Renal pelvis (tissue), 4 donors: ENCODE data around the gene GDF7. TPM values are rescaled to one million over a fixed set of nuclear protein-coding genes. Genes with fewer than 3 reads are reported as not detected.

Experiments used
- DNase-seq: peaks from one replicate; pipeline ENCODE4 v3.0.0-alpha.2; 2013
- polyA plus RNA-seq, 3 donors: library from polyadenylated mRNA; unstranded; fragments of 120-200 nt; gene quantifications; one replicate each; pipeline ENCODE4 v1.2.1, GENCODE V29; 2013; ENCODE audit not compliant: insufficient read length in 3 of 3

GDF7 gene
- polyA plus RNA-seq, 3 donors = 2.7 to 4.7 (median 4.1) TPM

DNA sequence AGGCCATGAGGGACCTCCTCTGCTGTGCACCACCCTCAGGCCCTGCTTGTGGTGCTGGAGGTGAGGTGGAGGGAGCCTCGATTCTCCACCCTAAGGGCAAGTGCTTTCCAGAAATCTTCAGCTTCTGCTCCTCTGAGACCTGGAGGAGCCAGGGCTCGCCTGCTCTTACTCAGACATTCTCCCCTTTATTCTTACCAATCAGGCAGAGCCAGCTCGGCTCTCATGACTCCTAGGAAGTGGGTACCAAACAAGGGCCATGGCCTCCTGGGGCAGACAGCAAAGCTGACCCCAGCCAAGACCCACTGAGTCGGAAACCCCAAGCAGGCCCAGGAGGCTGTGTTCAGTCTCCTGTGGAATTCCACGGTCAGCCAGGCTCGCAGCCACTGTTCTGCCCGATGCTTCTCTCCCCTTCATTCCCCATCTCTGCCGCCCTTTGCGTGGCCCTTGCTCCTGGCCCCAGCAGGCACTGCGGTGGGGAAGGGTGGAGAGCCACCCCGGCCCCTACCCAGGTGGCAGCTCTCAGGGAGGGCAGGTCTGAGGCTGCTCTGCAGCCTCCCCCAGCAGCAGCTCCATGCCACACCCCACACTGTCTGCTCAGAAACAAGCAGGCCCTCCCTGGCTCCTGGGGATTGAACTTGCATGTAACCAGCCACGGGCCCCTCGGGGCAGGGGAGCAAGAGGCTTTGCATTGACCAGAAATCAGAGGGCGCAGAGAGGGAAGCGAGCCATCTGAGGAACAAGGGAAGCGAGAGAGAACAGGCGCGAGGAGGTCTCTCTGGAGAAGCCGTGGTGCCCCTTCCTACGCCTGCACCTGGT is 40.0 kb upstream of the GDF7 start:
- DNase-seq = no peak

DNA sequence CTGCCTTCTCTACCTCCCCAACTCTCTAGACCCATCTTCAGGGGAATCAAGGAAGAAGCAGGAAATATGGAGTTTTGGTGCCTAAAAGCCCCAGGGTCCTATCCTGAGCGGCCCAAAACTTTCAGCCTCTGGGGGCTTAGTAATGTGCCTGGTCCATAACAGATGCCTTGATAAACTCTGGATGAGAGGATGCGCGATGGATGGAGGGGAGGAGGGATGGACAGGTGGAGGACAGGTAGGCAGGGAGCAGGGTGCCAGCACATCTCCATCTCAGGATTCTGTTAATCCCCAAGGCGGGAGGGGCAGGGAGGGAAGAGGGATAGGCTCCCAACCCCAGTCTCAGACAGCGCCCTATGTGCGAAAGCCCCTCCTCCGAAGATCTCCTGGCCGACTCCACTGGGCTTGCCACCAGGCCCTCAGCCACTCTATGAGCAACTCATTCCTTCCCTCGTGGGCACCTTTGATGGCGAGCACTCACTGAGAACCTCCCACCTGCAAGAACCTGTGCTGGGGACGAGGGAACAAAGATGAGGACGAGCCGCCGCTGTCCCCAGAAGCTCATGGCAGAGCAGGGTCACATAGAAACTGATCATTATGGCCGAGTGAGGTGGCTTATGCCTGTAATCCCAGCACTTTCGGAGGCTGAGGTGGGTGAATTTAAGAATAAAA is 39.1 kb upstream of the GDF7 start:
- no peak for DNase-seq

DNA sequence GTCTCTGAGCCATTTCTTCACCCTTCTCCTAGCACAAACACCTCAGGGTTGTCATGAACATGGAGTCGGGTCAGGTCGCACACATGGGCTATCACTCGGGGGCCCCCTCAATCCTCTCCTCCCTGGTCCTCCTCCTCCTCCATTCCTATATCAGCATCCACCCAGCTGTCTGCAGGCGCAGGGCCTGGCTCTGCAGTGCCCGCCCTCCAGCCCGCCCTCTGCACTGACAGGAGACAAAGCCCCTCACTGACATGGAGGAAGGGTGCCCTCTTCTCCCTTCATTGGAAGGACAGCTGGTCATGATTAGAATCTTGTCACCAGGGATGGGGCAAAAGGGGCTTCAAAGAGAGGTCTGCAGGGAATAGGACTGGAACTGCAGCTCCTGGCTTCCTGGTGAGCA is 37.8 kb upstream of the GDF7 start:
- DNase-seq = no peak

DNA sequence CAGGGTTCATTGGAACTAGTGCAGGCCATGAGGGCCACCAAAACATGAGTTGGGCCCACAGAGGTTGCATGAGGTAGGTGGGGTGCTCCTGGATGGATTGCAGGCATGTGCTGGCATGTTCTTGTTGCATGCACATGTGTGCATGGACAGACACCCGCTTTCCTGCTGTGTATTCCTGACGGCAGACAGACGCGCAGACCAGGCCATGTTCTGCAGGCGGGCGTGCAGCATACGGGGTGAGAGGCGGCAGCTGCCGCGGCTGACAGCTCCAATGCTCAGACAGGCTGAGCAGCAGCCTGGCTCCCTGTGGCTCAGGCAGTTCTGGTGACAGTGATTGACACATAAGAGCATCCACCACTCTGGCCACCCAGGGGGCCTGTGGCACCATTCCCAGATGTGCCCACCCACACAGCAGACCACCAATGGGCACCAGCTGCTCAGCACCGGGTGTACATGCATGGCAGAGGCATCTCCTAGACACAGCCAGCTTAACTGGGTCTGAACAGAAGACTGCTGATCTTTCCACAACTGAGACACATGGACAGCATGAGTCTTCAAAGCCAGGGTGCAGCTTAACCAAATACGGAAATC is 37.3 kb upstream of the GDF7 start:
- DNase-seq = no peak

GRCh38 chr2:20630967-20631366 is 36.0 kb upstream of the GDF7 start:
- no peak for DNase-seq

GRCh38 chr2:20631617-20632307 is 35.2 kb upstream of the GDF7 start:
- DNase-seq = no peak

DNA sequence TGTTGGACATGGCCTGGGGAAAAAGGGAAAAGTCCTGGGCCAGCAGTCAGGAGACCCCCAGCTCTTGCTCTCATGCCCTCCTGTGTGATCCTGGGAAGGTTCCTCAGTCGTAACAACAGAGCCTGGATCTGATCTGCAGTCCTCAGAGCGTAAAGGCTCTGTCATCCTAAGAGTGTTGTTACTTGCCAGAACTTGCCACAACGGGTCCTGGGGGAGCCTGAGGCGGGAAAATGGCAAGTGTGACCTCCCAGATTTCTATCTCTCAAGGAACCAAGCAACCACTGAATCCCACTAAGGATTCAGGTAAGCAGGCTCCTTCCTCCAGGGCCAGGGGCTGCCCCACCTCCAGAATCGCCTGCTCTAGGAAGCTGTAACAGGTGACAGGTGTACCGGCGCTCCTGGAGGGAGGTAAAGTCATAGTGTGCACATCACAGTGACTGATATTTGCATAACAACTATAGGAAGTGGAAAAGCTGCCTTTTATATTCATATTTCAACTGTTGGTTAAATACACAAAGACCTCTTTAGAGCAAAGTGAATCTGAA is 34.4 kb upstream of the GDF7 start:
- no peak for DNase-seq

DNA sequence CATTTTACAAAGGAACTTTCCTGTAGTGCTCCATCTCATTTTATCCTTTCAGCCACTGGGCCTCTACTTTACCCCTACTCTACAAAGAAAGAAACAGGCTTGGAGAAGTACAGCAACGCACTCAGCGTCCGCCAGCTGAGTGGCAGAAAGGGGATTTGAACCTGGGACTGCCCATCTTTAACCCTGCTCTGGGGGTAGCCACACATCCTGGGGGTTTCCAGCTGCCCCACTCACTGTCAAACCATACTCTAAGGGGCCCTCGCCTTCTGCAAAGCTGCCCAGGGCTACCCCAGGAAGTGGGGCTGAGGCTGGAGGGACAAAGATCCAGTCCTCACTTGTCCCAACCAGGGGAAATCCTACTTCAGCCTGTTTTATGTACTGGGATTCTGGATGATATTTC is 33.9 kb upstream of the GDF7 start:
- no peak for DNase-seq

GRCh38 chr2:20633794-20634506 is 33.0 kb upstream of the GDF7 start:
- no peak for DNase-seq

DNA sequence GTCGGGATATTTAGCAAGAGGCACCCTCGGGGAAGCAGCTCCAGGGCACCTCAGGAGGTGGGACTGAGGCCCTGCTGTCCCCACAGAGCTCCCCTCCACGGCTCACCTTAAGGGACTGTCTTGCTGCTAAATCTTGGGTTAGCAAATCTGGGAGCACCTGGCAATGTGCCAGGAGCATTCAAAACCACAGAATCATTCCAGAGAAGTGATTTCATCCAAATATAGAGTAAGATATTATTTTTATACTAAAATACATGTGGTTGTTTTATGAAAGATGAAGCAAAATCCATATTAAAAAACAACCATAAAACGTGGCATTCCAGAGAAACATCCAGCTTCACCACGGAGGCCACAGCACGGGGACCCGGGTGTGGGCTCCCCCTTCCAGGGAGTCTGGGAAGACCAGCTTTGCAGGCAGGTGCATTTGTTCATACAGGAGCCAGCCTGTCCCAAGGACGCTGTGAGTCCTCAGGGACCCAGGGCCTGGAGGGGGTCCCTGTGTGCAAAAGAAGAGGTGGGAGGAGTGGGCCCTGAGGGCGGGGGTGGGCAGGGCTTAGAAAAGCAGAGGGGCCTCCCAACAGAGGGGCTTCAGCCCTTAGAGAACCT is 32.3 kb upstream of the GDF7 start:
- no peak for DNase-seq

DNA sequence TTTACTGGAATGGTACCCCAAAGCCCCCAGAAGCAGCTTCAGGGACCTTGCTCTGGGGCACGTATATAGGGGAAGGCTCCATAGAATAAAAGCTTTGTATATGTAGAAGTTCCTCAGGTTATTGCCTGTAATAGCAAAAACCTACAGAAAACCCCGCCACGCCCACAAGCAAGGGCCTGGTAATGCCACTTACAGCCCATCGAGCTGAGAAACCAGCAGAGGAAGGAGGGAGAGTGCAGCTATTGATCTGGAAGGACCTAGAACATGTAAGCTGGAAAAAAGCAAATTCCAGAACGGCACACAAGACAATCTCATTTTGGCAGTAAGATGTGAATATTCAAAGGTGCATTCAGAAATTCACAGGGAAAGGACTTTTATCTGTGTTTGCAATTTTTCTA is 31.8 kb upstream of the GDF7 start:
- no peak for DNase-seq

DNA sequence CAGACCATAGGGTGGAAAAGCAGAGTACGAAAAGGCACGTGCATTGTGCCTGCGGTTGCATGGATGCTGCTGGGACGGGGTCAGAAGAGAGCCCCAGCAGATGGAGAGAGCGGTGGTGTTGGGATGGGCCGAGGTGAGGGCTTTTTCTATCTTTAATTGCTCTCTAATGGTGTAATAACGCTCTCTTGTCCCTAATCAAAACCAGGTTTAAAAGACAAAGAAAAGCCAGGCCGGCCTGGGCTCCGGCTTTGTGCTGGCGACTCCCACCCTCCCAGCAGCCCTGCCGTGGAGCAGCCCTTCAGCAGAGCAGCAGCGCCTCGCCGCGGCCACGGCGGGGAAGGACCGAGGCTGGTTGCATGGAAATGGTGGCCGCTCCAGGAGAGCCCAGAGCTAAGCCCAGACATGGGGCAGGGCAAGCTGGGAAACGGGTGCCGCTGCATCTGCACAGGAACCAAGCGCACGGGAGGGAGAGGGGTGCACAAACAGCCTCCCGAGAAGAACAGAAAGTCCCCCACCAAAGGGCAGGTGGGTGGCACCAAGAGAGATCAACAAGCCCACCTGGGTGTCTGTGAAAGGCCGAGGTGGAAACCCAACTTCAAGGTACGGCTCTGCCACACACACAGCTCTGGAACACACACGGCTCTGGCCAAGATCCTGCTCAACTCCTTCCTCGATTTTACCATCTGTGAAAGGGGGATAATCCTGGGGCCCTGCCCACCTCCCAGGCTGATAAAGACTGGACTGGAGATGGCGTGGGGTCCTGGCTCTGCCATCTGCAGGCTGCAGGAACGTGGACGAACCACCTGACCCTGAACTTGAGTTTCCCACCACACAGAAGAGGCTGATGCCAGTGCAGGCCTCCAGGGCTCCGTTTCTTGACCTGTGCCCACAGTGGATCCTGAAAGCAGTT is 31.0 kb upstream of the GDF7 start:
- peak; percentile 77 for DNase-seq

DNA sequence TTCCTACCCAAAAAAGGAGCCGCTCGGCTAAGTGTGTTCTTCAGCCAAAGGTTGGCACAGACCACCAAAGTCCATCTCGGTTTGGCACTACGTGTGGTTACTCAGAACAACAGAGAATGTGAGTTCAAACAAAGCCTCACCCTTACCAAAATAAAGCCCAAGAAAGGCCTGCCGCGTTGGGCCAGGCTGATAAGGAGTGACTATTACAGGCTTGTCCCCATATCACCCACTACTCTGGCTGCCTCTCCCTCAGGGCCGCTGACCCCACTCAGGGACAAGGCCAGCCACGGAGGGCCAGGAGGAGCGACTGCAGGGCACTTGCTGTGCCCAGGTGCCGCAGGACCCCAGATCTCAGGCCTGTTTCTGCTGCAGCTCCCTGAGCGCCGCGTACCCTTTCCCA is 29.8 kb upstream of the GDF7 start:
- no peak for DNase-seq

- no peak for DNase-seq
These were observed 28.9 kb upstream of the GDF7 start for GRCh38 chr2:20638014-20638413.

DNA sequence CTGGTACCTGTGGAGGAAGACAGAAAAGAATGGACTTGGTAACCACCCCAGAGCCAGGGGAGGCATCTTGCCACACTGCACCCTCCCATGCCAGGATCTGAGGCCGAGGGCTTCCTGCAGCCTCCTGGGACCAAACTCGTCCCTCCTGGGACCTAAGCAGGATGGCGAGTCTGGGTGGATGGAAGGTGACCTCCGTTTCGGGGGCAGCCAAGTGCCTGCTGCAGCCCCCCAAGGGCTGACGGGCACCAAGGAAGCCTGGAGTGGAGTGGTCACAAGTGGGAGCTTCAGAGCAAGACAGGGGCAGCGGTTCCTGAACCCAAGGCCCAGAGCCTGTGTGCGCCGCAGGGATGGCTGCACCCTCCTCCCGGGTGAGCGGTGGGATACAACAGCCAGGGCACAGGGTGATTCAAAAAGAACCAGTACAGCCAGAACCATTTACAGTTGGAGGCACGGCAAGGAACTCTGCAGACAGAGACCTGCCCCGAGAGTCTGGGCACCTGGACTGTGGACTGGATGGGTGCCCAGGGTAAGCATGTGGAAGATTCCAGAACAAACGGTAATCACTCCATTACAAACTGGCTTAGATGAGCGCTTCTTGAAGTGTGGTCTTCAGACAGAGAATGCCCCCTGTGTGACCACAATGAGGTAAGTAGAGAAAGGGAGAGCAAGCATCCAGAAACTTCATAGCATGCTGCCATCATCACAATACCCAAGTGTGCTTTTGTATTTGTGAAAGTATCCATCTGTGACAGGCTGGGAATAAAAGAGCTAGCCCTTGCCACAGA is 28.1 kb upstream of the GDF7 start:
- DNase-seq = no peak

- DNase-seq = no peak
These were observed 26.4 kb upstream of the GDF7 start for GRCh38 chr2:20640411-20641122.

DNA sequence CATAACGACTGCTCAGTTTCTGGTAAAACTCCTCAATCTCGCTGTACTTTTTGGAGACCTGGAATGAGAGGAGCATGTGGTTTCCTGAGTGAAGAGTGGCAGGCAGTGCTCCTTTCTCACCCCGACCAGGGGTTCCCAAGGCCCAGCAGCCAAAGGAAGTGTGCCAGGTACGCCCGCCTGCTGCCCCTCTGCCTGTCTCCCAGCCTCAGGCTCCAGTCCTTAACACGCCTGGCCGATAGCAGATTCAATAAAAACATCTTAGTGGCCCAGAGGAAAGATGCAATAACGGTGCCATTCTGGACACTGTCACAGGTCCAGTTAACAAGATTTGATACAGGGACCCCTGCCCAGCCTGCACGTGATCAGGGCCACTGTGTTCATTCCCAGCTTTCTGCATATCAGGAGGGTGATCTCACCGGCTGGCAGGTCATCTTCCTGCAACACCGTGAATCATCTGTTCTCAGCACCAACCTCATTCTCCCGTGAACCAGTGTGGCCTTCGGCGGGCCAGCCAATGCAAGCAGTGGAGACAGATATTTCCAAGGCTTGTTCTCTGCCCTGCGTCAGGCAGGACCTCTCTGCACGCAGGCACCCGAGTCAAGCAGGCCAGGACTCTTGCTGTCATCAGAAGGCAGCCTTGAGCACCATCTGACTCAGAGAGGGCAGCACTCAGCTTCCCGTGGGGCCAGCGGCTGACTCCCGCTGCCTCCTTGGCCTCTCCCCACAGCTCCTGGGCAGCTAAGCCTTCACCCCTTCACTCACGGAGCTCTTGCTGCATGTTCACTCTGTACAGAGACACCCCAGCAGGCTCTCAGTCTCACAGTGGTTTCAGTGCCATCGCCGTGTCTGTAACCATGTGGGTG is 25.6 kb upstream of the GDF7 start:
- DNase-seq = no peak
